GM12878 (cell line): Measurements from ENCODE around the gene ITPR2. TPM values are rescaled to one million over a fixed set of nuclear protein-coding genes. Genes with fewer than 3 reads are reported as not detected.

Source experiments
- ATAC-seq: fragments of 200-7000 bp; cut with Tn5 transposase; 3 replicates; pipeline ENCODE4 v1.9.1; 2020; ENCODE audit warnings: mild to moderate bottlenecking, moderate library complexity
- BruUV-seq: library from RNA; stranded (reverse); fragments of 400-500 nt; replicated peaks from 2 replicates; lab custom pipeline; 2021; lab: Mats Ljungman, UMichigan
- CTCF ChIA-PET: fragments of 300-600 bp; sonication (Branson Sonifier 250); formaldehyde crosslinking; extraction: SDS; loops from one replicate; lab custom pipeline; 2021; ENCODE audit warnings: inconsistent platforms; lab: Yijun Ruan, JAX
- POLR2A ChIA-PET: fragments of 350-600 bp; formaldehyde crosslinking; extraction: SDS; loops from one replicate; lab custom pipeline; 2021; ENCODE audit warnings: inconsistent platforms; lab: Charles Lee
- RAD21 ChIA-PET: fragments of 300-600 bp; sonication (Branson Sonifier 250); formaldehyde crosslinking; loops from one replicate; lab custom pipeline; 2023; ENCODE audit warnings: antibody characterized with exemption; ENCODE audit not compliant: unreplicated experiment; lab: Charles Lee
- SMC1A ChIA-PET: fragments of 300-600 bp; sonication (Branson Sonifier 250); formaldehyde crosslinking; loops from one replicate; lab custom pipeline; 2023; ENCODE audit not compliant: unreplicated experiment, uncharacterized antibody; lab: Charles Lee
- DNase-seq: peaks from one replicate; pipeline ENCODE4 v3.0.0-alpha.2; 2011; ENCODE audit warnings: low read depth, low spot score
- FAIRE-seq: peaks from 3 replicates; lab custom pipeline; 2011; peaks lifted over from hg19 to GRCh38; lab: Jason Lieb, UNC
- H2AFZ ChIP-seq: 2 replicates; pipeline ENCODE4 v1.6.0; 2011; ENCODE audit warnings: low read depth, low read length, control low read depth; ENCODE audit not compliant: control insufficient read depth
- H3K27ac ChIP-seq: 2 replicates; pipeline ENCODE4 v1.5.1; 2011; ENCODE audit warnings: control low read depth; ENCODE audit not compliant: control insufficient read depth, insufficient read depth
- H3K27me3 ChIP-seq, 2 experiments: replicated peaks in 1 of 2; 2 replicates each; pipeline versions ENCODE4 v1.6.0 to v1.6.1; 2011; ENCODE audit warnings: low read length in 1 of 2; ENCODE audit not compliant: control insufficient read depth in 2 of 2, insufficient read depth in 2 of 2
- H3K36me3 ChIP-seq, 2 experiments: 2 replicates each; pipeline ENCODE4 v1.5.1; 2011; ENCODE audit warnings: low read length in 1 of 2; ENCODE audit not compliant: control insufficient read depth in 2 of 2, insufficient read depth in 2 of 2
- H3K4me1 ChIP-seq: 2 replicates; pipeline ENCODE4 v1.6.1; 2011; ENCODE audit warnings: mild to moderate bottlenecking, low read length, moderate library complexity, mixed read lengths; ENCODE audit not compliant: control insufficient read depth, insufficient read depth
- H3K4me2 ChIP-seq: 2 replicates; pipeline ENCODE4 v1.6.0; 2011; ENCODE audit warnings: control low read depth; ENCODE audit not compliant: control insufficient read depth, insufficient read depth
- H3K4me3 ChIP-seq: fragments of 200-600 bp; sonication (generic); 2 replicates; pipeline ENCODE4 v1.5.1; 2016
- H3K79me2 ChIP-seq: 2 replicates; pipeline ENCODE4 v1.6.0; 2011; ENCODE audit warnings: low read length; ENCODE audit not compliant: control insufficient read depth, insufficient read depth
- H3K9ac ChIP-seq: 2 replicates; pipeline ENCODE4 v1.8.0; 2011; ENCODE audit warnings: low read length, control low read depth, mixed read lengths; ENCODE audit not compliant: control insufficient read depth, insufficient read depth
- H3K9me3 ChIP-seq: replicated peaks from 3 replicates; pipeline ENCODE4 v1.5.1; 2011; ENCODE audit warnings: mild to moderate bottlenecking, low read length; ENCODE audit not compliant: control insufficient read depth, insufficient read depth
- H4K20me1 ChIP-seq: 2 replicates; pipeline ENCODE4 v1.6.0; 2011; ENCODE audit not compliant: control insufficient read depth, insufficient read depth
- BCLAF1 ChIP-seq: fragments of 450-650 bp; IDR thresholded peaks from 2 replicates; pipeline ENCODE4 v1.6.1; 2017; ENCODE audit warnings: antibody characterized with exemption, mild to moderate bottlenecking, moderate library complexity
- CBX5 ChIP-seq: sonication (generic); IDR thresholded peaks from 2 replicates; pipeline ENCODE4 v1.6.1; 2016; ENCODE audit warnings: low read depth, moderate library complexity, mild to moderate bottlenecking, inconsistent platforms
- E4F1 ChIP-seq: fragments of 450-650 bp; IDR thresholded peaks from 2 replicates; pipeline ENCODE4 v1.6.1; 2018; ENCODE audit warnings: borderline replicate concordance, mild to moderate bottlenecking; ENCODE audit not compliant: partially characterized antibody
- GATAD2B ChIP-seq: fragments of 450-650 bp; conservative IDR thresholded peaks from 2 replicates; pipeline ENCODE4 v1.6.1; 2017; ENCODE audit warnings: low read depth, mild to moderate bottlenecking, moderate library complexity
- HCFC1 ChIP-seq: fragments of 150-350 bp; IDR thresholded peaks from 2 replicates; pipeline ENCODE4 v1.6.1; 2014; ENCODE audit warnings: low read length
- HDAC2 ChIP-seq: fragments of 200-600 bp; sonication (generic); IDR thresholded peaks from 2 replicates; pipeline ENCODE4 v1.6.1; 2017
- JUNB ChIP-seq: IDR thresholded peaks from 2 replicates; pipeline ENCODE4 v1.6.1; 2016; ENCODE audit warnings: antibody characterized with exemption, mild to moderate bottlenecking
- NRF1 ChIP-seq: conservative IDR thresholded peaks from 2 replicates; pipeline ENCODE4 v1.6.1; 2011; ENCODE audit warnings: mild to moderate bottlenecking, low read depth, low read length, improper control_type of control experiment
- PAX8 ChIP-seq: fragments of 450-650 bp; IDR thresholded peaks from 2 replicates; pipeline ENCODE4 v1.6.1; 2017; ENCODE audit warnings: mild to moderate bottlenecking, moderate library complexity
- RELB ChIP-seq: fragments of 450-650 bp; IDR thresholded peaks from 2 replicates; pipeline ENCODE4 v1.6.1; 2017; ENCODE audit warnings: low read depth, mild to moderate bottlenecking, moderate library complexity
- SUZ12 ChIP-seq: fragments of 200-600 bp; sonication (generic); IDR thresholded peaks from one replicate; pipeline ENCODE4 v1.6.1; 2018; ENCODE audit warnings: antibody characterized with exemption, mild to moderate bottlenecking; ENCODE audit not compliant: unreplicated experiment
- TBL1XR1 ChIP-seq: IDR thresholded peaks from 2 replicates; pipeline ENCODE4 v1.6.1; 2012; ENCODE audit warnings: low read depth, low read length, improper control_type of control experiment
- ZBED1 ChIP-seq: IDR thresholded peaks from 2 replicates; pipeline ENCODE4 v1.6.1; 2016; ENCODE audit warnings: borderline replicate concordance
- in situ Hi-C: fragments of 300-500 bp; cut with MboI; formaldehyde crosslinking; loops from 9 replicates; pipeline ENCODE4 v1.14.3; 2018; ENCODE audit warnings: mixed read lengths
- intact Hi-C: fragments of 100-400 bp; cut with micrococcal nuclease; formaldehyde crosslinking; loops from one replicate; pipeline ENCODE4 v1.14.2; 2022; ENCODE audit not compliant: unreplicated experiment
- polyA plus RNA-seq, 11 experiments: library from polyadenylated mRNA; depleted of rRNA in 4 of 11; unstranded in 6 of 11; stranded (reverse) in 5 of 11; fragments of >200 nt; fragmentation: Nextera tagmentation in 4 of 11; fragmentation: Illumina TruSeq in 1 of 11; extraction: Ambion mirVana in 4 of 11; extraction: Trizol in 1 of 11; gene quantifications; 1 replicate in 1 of 11; 2 replicates in 10 of 11; pipeline versions ENCODE4 v1.2.1 to v1.2.3, GENCODE V29; 2011 to 2016; ENCODE audit warnings: inconsistent platforms in 2 of 11, missing spikeins in 2 of 11, low read depth in 1 of 11
- total RNA-seq, 4 experiments: library from RNA; depleted of rRNA in 3 of 4; stranded (reverse); fragments of >200 nt in 3 of 4; fragmentation: Illumina TruSeq in 1 of 4; extraction: Trizol in 1 of 4; gene quantifications; 2 replicates each; pipeline versions ENCODE4 v1.2.1 to v1.2.3, GENCODE V29; 2013 to 2021
- TF ChIP-seq, protein P1 (sequence below): fragments of 450-650 bp; IDR thresholded peaks from 2 replicates; pipeline ENCODE4 v1.6.1; 2017; ENCODE audit warnings: mild to moderate bottlenecking, moderate library complexity

The ITPR2 gene
- total and polyA plus RNA-seq, 10 of the 15 experiments (the other 5 are each of a cell fraction or from before 2014, with no cell fraction given): 7.5 to 76.2 (median 47.1) TPM

GRCh38 chr12:26651036-26651435 is 182.0 kb downstream of the ITPR2 start:
- no peaks in the 10 kb centered on the region for H3K27me3 ChIP-seq
- CTCF ChIA-PET: interaction anchor here (1.2 to 2.2 kb wide), 8 partner anchors 10 to 559 kb away, joined by 3 to 22 read pairs (median 7); no protein-coding TSS in a partner anchor
- peaks cover 7 to 38% of the 10 kb centered on the region in 2 experiments for H3K36me3 ChIP-seq
- RAD21 ChIA-PET: interaction anchor here (1.7 to 1.8 kb wide), 2 partner anchors 234 to 551 kb away, joined by 4 to 8 read pairs; no protein-coding TSS in a partner anchor
- no peak overlapping the region for H3K4me2 ChIP-seq
- peaks cover 2% of the 10 kb centered on the region; the same call in 1 of the 3 replicates for H3K9me3 ChIP-seq
- no peaks in the 10 kb centered on the region for H4K20me1 ChIP-seq
- intact Hi-C loops: loop anchor here (5.0 to 10.0 kb wide), 2 partner anchors 216 to 554 kb away; no protein-coding TSS in a partner anchor
- BruUV-seq: no TSS peak
- DNase-seq: no peak
- no peak overlapping the region for H3K27ac ChIP-seq
- no peaks in the 10 kb centered on the region for H3K4me1 ChIP-seq
- H3K9ac ChIP-seq: no peak overlapping the region
- H3K79me2 ChIP-seq: no peaks in the 10 kb centered on the region
- H2AFZ ChIP-seq: no peak overlapping the region
- ATAC-seq: no peak
- POLR2A ChIA-PET: no interaction called here
- SMC1A ChIA-PET: interaction anchor here (1.0 to 1.5 kb wide), 2 partner anchors 23 to 78 kb away, joined by 3 read pairs; no protein-coding TSS in a partner anchor
- no peak overlapping the region for H3K4me3 ChIP-seq
- in situ Hi-C loops: no loop called here
- FAIRE-seq: no peak
- TF ChIP-seq ZBED1 (no peak), CBX5 (no peak), PAX8 (no peak), TBL1XR1 (no peak), JUNB (no peak), HCFC1 (no peak), GATAD2B (no peak), HDAC2 (no peak), NRF1 (no peak), RELB (no peak), BCLAF1 (no peak), E4F1 (no peak), SUZ12 (no peak)
- TF ChIP-seq, protein P1, sequence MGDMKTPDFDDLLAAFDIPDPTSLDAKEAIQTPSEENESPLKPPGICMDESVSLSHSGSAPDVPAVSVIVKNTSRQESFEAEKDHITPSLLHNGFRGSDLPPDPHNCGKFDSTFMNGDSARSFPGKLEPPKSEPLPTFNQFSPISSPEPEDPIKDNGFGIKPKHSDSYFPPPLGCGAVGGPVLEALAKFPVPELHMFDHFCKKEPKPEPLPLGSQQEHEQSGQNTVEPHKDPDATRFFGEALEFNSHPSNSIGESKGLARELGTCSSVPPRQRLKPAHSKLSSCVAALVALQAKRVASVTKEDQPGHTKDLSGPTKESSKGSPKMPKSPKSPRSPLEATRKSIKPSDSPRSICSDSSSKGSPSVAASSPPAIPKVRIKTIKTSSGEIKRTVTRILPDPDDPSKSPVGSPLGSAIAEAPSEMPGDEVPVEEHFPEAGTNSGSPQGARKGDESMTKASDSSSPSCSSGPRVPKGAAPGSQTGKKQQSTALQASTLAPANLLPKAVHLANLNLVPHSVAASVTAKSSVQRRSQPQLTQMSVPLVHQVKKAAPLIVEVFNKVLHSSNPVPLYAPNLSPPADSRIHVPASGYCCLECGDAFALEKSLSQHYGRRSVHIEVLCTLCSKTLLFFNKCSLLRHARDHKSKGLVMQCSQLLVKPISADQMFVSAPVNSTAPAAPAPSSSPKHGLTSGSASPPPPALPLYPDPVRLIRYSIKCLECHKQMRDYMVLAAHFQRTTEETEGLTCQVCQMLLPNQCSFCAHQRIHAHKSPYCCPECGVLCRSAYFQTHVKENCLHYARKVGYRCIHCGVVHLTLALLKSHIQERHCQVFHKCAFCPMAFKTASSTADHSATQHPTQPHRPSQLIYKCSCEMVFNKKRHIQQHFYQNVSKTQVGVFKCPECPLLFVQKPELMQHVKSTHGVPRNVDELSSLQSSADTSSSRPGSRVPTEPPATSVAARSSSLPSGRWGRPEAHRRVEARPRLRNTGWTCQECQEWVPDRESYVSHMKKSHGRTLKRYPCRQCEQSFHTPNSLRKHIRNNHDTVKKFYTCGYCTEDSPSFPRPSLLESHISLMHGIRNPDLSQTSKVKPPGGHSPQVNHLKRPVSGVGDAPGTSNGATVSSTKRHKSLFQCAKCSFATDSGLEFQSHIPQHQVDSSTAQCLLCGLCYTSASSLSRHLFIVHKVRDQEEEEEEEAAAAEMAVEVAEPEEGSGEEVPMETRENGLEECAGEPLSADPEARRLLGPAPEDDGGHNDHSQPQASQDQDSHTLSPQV: no peak
